ENCODE measurements around the gene SP2. TPM values are rescaled to one million over a fixed set of nuclear protein-coding genes. Genes with fewer than 3 reads are reported as not detected.

Gene SP2
- total and polyA plus RNA-seq, 2 of the 13 experiments (the other 11 are each of a cell fraction or from before 2014, with no cell fraction given) = 1.4 to 4.8 TPM

DNA sequence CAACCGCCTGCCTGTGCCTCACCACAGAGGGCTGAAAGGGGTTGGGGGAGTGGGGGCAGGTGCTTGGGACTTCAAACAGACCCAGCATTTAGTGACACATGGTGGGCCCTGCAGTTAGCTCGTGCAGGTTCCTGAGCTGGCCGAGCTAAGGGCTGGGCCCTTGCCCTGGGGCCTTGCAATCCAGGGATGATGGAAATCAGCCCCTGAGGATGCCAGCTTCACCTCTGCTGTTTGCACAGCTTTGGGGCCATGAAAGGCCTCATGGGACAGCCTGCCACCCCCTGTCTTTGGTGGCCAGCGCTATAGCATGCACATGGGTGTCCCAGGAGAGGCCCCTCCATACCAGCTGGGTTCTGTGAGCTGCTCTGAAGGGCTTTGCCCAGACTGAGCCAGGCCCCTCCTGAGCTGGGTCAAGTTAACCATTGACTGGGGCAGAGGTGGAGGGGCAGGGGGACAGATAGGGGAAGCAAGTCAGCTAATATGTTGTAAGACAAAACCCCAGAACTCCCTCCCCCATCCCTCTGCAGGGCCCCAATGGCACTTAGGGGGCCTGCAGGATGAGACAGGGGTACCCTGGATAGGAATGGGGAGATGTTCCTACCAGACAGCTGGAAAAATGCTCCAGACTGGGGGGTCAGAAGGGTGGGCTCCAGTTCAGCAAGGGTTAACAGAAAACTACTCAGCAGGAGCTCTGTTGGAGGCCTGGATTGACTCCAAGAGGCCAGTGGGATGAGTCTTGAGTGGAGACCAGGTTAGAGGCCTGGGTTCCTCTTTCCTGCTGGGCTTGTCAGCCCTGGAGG lies 61.0 kb downstream of the SP2 start (continued):
- TF ChIP-seq, protein P1, sequence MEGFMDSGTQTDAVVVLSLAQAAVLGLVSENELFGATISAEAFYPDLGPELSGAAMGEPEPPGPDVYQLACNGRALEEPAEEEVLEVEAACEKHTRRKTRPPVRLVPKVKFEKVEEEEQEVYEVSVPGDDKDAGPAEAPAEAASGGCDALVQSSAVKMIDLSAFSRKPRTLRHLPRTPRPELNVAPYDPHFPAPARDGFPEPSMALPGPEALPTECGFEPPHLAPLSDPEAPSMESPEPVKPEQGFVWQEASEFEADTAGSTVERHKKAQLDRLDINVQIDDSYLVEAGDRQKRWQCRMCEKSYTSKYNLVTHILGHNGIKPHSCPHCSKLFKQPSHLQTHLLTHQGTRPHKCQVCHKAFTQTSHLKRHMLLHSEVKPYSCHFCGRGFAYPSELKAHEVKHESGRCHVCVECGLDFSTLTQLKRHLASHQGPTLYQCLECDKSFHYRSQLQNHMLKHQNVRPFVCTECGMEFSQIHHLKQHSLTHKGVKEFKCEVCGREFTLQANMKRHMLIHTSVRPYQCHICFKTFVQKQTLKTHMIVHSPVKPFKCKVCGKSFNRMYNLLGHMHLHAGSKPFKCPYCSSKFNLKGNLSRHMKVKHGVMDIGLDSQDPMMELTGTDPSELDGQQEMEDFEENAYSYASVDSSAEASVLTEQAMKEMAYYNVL (CRISPR knock-in tag; IDR thresholded peaks at IDR 0.05; ENCODE audit: borderline replicate concordance) = peak; percentile 53; the same call in 1 of the 2 replicates
- TF ChIP-seq ZNF768 (CRISPR knock-in tag; IDR thresholded peaks at IDR 0.05) = peak; percentile 11; the same call in 1 of the 2 replicates
- TF ChIP-seq ZNF12 (CRISPR knock-in tag; IDR thresholded peaks at IDR 0.05) = no peak
- no peak for TF ChIP-seq ASH2L (IDR thresholded peaks at IDR 0.05; ENCODE audit: insufficient read length, low read depth, low read length)
- TF ChIP-seq RBAK (CRISPR knock-in tag; IDR thresholded peaks at IDR 0.05) = no peak
- no peak for TF ChIP-seq ZFYVE20 (CRISPR knock-in tag; IDR thresholded peaks at IDR 0.05; ENCODE audit: borderline replicate concordance, low read depth)
- 0 out of 2 replicates have a peak, but pooled peaks have one; percentile 11 for TF ChIP-seq WIZ (CRISPR knock-in tag; IDR thresholded peaks at IDR 0.05)
- TF ChIP-seq, protein P2, sequence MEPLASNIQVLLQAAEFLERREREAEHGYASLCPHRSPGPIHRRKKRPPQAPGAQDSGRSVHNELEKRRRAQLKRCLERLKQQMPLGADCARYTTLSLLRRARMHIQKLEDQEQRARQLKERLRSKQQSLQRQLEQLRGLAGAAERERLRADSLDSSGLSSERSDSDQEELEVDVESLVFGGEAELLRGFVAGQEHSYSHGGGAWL (CRISPR knock-in tag; IDR thresholded peaks at IDR 0.05) = no peak
- TF ChIP-seq TBX3 (IDR thresholded peaks at IDR 0.05; ENCODE audit: borderline replicate concordance) = no peak
- peak; percentile 71; the same call in 1 of the 2 replicates for TF ChIP-seq ZFX (CRISPR knock-in tag; IDR thresholded peaks at IDR 0.05; ENCODE audit: low read depth)
- TF ChIP-seq, protein P3, sequence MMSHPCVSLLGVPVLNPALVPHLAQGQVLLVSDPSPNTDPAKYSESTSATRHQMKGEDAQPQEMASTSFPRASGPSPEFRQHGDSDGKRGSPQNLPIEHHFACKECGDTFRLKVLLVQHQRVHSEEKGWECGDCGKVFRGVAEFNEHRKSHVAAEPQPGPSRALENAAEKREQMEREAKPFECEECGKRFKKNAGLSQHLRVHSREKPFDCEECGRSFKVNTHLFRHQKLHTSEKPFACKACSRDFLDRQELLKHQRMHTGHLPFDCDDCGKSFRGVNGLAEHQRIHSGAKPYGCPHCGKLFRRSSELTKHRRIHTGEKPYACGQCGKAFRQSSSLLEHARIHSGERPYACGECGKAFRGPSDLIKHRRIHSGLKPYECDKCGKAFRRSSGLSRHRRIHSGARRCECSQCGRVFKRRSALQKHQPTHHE (CRISPR knock-in tag; IDR thresholded peaks at IDR 0.05; ENCODE audit: borderline replicate concordance) = no peak
- TF ChIP-seq PAX8 (CRISPR knock-in tag; IDR thresholded peaks at IDR 0.05; ENCODE audit: borderline replicate concordance) = no peak
- TF ChIP-seq, protein P4, sequence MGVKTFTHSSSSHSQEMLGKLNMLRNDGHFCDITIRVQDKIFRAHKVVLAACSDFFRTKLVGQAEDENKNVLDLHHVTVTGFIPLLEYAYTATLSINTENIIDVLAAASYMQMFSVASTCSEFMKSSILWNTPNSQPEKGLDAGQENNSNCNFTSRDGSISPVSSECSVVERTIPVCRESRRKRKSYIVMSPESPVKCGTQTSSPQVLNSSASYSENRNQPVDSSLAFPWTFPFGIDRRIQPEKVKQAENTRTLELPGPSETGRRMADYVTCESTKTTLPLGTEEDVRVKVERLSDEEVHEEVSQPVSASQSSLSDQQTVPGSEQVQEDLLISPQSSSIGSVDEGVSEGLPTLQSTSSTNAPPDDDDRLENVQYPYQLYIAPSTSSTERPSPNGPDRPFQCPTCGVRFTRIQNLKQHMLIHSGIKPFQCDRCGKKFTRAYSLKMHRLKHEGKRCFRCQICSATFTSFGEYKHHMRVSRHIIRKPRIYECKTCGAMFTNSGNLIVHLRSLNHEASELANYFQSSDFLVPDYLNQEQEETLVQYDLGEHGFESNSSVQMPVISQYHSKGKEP (CRISPR knock-in tag; IDR thresholded peaks at IDR 0.05) = no peak
- TF ChIP-seq ZNF749 (CRISPR knock-in tag; IDR thresholded peaks at IDR 0.05; ENCODE audit: borderline replicate concordance) = no peak
- TF ChIP-seq, protein P5, sequence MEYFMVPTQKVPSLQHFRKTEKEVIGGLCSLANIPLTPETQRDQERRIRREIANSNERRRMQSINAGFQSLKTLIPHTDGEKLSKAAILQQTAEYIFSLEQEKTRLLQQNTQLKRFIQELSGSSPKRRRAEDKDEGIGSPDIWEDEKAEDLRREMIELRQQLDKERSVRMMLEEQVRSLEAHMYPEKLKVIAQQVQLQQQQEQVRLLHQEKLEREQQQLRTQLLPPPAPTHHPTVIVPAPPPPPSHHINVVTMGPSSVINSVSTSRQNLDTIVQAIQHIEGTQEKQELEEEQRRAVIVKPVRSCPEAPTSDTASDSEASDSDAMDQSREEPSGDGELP (IDR thresholded peaks at IDR 0.05; ENCODE audit: borderline replicate concordance, low read depth) = peak; percentile 83; the same call in 1 of the 2 replicates
- TF ChIP-seq CC2D1A (CRISPR knock-in tag; IDR thresholded peaks at IDR 0.05) = no peak
- TF ChIP-seq HDAC6 (IDR thresholded peaks at IDR 0.05; ENCODE audit: low read depth, low read length) = no peak
- TF ChIP-seq ZNF460 (CRISPR knock-in tag; IDR thresholded peaks at IDR 0.05; ENCODE audit: borderline replicate concordance) = no peak; the same call in 1 of the 2 replicates
- no peak for TF ChIP-seq ADNP (CRISPR knock-in tag; IDR thresholded peaks at IDR 0.05)
- TF ChIP-seq, protein P6, sequence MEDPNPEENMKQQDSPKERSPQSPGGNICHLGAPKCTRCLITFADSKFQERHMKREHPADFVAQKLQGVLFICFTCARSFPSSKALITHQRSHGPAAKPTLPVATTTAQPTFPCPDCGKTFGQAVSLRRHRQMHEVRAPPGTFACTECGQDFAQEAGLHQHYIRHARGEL (CRISPR knock-in tag; IDR thresholded peaks at IDR 0.05) = no peak
- TF ChIP-seq NFYC (CRISPR knock-in tag; IDR thresholded peaks at IDR 0.05) = no peak
- no peak for TF ChIP-seq MEIS1 (CRISPR knock-in tag; IDR thresholded peaks at IDR 0.05; ENCODE audit: borderline replicate concordance)
- no peak for TF ChIP-seq CCDC6 (CRISPR knock-in tag; IDR thresholded peaks at IDR 0.05)

All from HepG2 (cell line).